Peyer's patch (tissue), 4 donors: ENCODE measurements around the gene OPTC. TPM values are rescaled to one million over a fixed set of nuclear protein-coding genes. Genes with fewer than 3 reads are reported as not detected.

ENCODE experiments used
- DNase-seq, 3 donors: peaks; one replicate each; pipeline ENCODE4 v3.0.0-alpha.2; 2017 to 2019
- H3K27ac ChIP-seq, 4 donors: fragments of 200-600 bp; sonication (generic); one replicate each; pipeline ENCODE4 v1.5.1; 2016 to 2019
- H3K27me3 ChIP-seq, 2 donors: fragments of 200-600 bp; sonication (generic); one replicate each; pipeline ENCODE4 v1.5.1; 2019
- H3K36me3 ChIP-seq, 3 donors: fragments of 200-600 bp; sonication (generic); one replicate each; pipeline ENCODE4 v1.5.1; 2016 to 2019
- H3K4me1 ChIP-seq, 4 donors: fragments of 200-600 bp; sonication (generic); one replicate each; pipeline ENCODE4 v1.5.1; 2016 to 2019
- H3K4me3 ChIP-seq, 4 donors: fragments of 200-600 bp; sonication (generic); 1 replicate in 3 of 4; 2 replicates in 1 of 4; pipeline ENCODE4 v1.5.1; 2016 to 2019; ENCODE audit warnings: mild to moderate bottlenecking in 1 of 4
- H3K9me3 ChIP-seq, 4 donors: fragments of 200-600 bp; sonication (generic); one replicate each; pipeline ENCODE4 v1.5.1; 2016 to 2019; ENCODE audit warnings: mild to moderate bottlenecking in 1 of 4
- CTCF ChIP-seq, 6 experiments: fragments of 450-650 bp in 4 of 6; fragments of 200-600 bp in 2 of 6; sonication (generic) in 1 of 6; IDR thresholded peaks; one replicate each; pipeline ENCODE4 v1.5.1; 2017 to 2019; ENCODE audit warnings: antibody characterized with exemption in 6 of 6, mild to moderate bottlenecking in 3 of 6, moderate library complexity in 1 of 6
- POLR2A ChIP-seq, 2 donors: fragments of 450-650 bp; IDR thresholded peaks; one replicate each; pipeline ENCODE4 v1.5.1; 2017; ENCODE audit warnings: antibody characterized with exemption in 2 of 2, mild to moderate bottlenecking in 2 of 2, moderate library complexity in 2 of 2
- total RNA-seq, 4 donors: library from RNA; depleted of rRNA; stranded (reverse); fragments of >200 nt; gene quantifications; one replicate each; pipeline ENCODE4 v1.1.0, GENCODE V29; 2016

OPTC gene
- total RNA-seq, 4 donors from 2014 or later = not detected

DNA sequence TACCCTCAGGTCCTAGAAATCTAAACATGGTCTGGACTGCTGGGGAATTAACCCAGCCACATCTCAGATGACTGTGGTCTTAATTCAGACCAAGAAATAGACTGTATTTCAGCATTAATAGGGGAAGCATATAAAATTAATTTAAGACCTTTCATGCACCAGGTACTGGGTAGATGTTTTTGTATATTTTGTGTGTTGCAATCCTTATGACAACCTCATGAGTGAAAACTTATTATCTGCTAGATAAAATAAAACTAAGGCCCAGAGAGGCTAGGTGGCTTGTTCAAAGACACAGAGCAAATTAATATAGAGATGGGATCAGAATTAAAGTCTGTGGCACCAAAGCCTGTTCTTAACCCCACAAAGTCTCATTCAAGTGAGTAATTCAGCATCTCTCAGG lies 40.1 kb downstream of the OPTC start:
- no peaks in the 10 kb centered on the region for H3K9me3 ChIP-seq
- TF ChIP-seq CTCF (IDR thresholded peaks at IDR 0.05) (no peak), POLR2A (IDR thresholded peaks at IDR 0.05) (no peak)
- no peak for DNase-seq
- H3K36me3 ChIP-seq = no peaks in the 10 kb centered on the region
- peak overlapping the region in 1 of 4 donors; percentile 4 for H3K27ac ChIP-seq
- H3K4me3 ChIP-seq = no peak overlapping the region
- no peaks in the 10 kb centered on the region for H3K27me3 ChIP-seq
- H3K4me1 ChIP-seq = peaks cover 0 to 4% (median 0%) of the 10 kb centered on the region in 4 donors

GRCh38 chr1:203534526-203534925 lies 40.6 kb downstream of the OPTC start:
- Histone ChIP-seq H3K27me3 (no peaks in the 10 kb centered on the region), H3K4me1 (peaks cover 0 to 4% (median 0%) of the 10 kb centered on the region in 4 donors), H3K4me3 (no peak overlapping the region), H3K9me3 (no peaks in the 10 kb centered on the region), H3K36me3 (no peaks in the 10 kb centered on the region), H3K27ac (peak overlapping the region in 1 of 4 donors; percentile 66)
- TF ChIP-seq CTCF (IDR thresholded peaks at IDR 0.05) = no peak
- no peak for TF ChIP-seq POLR2A (IDR thresholded peaks at IDR 0.05)
- no peak for DNase-seq

DNA sequence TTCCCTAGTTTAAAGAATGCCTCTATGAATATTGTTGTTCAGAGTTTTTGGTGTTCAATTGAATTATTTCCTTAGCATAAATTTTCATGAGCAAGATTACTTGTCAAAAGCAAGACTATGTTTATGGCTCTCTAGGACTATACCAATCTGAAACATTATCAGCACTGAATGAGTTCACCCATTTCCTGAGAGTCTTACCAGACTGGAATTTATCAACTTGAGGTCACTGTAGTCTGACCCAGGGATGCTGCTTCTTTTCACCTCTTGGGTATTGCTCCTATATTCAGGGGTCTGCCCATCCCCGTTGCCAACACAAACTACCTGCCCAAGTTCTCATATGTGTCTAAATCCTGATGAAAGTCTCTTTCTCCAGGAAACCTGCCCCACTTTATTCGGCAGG lies 42.6 kb downstream of the OPTC start:
- no peak for DNase-seq
- Histone ChIP-seq H3K36me3 (no peaks in the 10 kb centered on the region), H3K27ac (peak overlapping the region in 2 of 4 donors; percentile 1 to 71), H3K4me1 (no peaks in the 10 kb centered on the region), H3K9me3 (no peaks in the 10 kb centered on the region), H3K4me3 (no peak overlapping the region), H3K27me3 (no peaks in the 10 kb centered on the region)
- TF ChIP-seq POLR2A (IDR thresholded peaks at IDR 0.05) (no peak), CTCF (IDR thresholded peaks at IDR 0.05) (no peak)

- H3K27ac ChIP-seq = peak overlapping the region in 2 of 4 donors; percentile 10 to 71
- no peak overlapping the region for H3K4me3 ChIP-seq
- H3K9me3 ChIP-seq = no peaks in the 10 kb centered on the region
- no peaks in the 10 kb centered on the region for H3K4me1 ChIP-seq
- TF ChIP-seq CTCF (IDR thresholded peaks at IDR 0.05) = no peak
- no peak for TF ChIP-seq POLR2A (IDR thresholded peaks at IDR 0.05)
- no peaks in the 10 kb centered on the region for H3K36me3 ChIP-seq
- no peaks in the 10 kb centered on the region for H3K27me3 ChIP-seq
- DNase-seq = peak in 1 of 3 donors; percentile 77
Measured at GRCh38 chr1:203536980-203537455, 43.1 kb downstream of the OPTC start.

- no peaks in the 10 kb centered on the region for H3K27me3 ChIP-seq
- no peak overlapping the region for H3K27ac ChIP-seq
- H3K36me3 ChIP-seq = no peaks in the 10 kb centered on the region
- no peaks in the 10 kb centered on the region for H3K9me3 ChIP-seq
- TF ChIP-seq CTCF (IDR thresholded peaks at IDR 0.05) (no peak), POLR2A (IDR thresholded peaks at IDR 0.05) (no peak)
- no peak for DNase-seq
- no peaks in the 10 kb centered on the region for H3K4me1 ChIP-seq
- H3K4me3 ChIP-seq = no peak overlapping the region
Measured at GRCh38 chr1:203537806-203538464, 44.0 kb downstream of the OPTC start.
